OCI-LY7 (cell line): ENCODE results near the gene SH2D3C. TPM values are rescaled to one million over a fixed set of nuclear protein-coding genes. Genes with fewer than 3 reads are reported as not detected.

Source experiments
- BruUV-seq: library from RNA; stranded (reverse); fragments of 400-500 nt; replicated peaks from 2 replicates; lab custom pipeline; 2021; lab: Mats Ljungman, UMichigan
- CTCF ChIA-PET: fragments of 300-600 bp; sonication (Branson Sonifier 250); formaldehyde crosslinking; loops from one replicate; lab custom pipeline; 2022; ENCODE audit warnings: antibody characterized with exemption; ENCODE audit not compliant: unreplicated experiment; lab: Charles Lee
- POLR2A ChIA-PET: fragments of 300-600 bp; sonication (Branson Sonifier 250); formaldehyde crosslinking; loops from one replicate; lab custom pipeline; 2022; ENCODE audit warnings: antibody characterized with exemption; lab: Charles Lee
- DNase-seq: peaks from one replicate; pipeline ENCODE4 v3.0.0-alpha.2; 2015; ENCODE audit warnings: low spot score
- H2AFZ ChIP-seq: fragments of 200-600 bp; sonication (generic), shearing (Covaris generic); 2 replicates; pipeline ENCODE4 v1.6.1; 2014; ENCODE audit warnings: mild to moderate bottlenecking, antibody characterized with exemption, low read length, moderate library complexity
- H3K27ac ChIP-seq: fragments of 200-600 bp; sonication (generic); 2 replicates; pipeline ENCODE4 v1.5.1; 2014; ENCODE audit warnings: mixed run types, low read depth, mild to moderate bottlenecking, moderate library complexity, low read length, inconsistent platforms; ENCODE audit not compliant: poor library complexity, severe bottlenecking
- H3K36me3 ChIP-seq: fragments of 200-600 bp; sonication (generic); 2 replicates; pipeline ENCODE4 v1.6.1; 2014; ENCODE audit warnings: mild to moderate bottlenecking, antibody characterized with exemption, low read length, moderate library complexity, mixed read lengths; ENCODE audit not compliant: insufficient read depth
- H3K4me1 ChIP-seq: fragments of 200-600 bp; sonication (generic); 2 replicates; pipeline ENCODE4 v1.5.1; 2014; ENCODE audit warnings: mild to moderate bottlenecking, low read length; ENCODE audit not compliant: insufficient read depth, poor library complexity, severe bottlenecking
- H3K4me2 ChIP-seq: fragments of 200-600 bp; sonication (generic); 2 replicates; pipeline ENCODE4 v1.6.1; 2014; ENCODE audit warnings: mild to moderate bottlenecking, low read length
- H3K4me3 ChIP-seq: fragments of 200-600 bp; sonication (generic); 2 replicates; pipeline ENCODE4 v1.5.1; 2014; ENCODE audit warnings: mild to moderate bottlenecking, low read depth, low read length; ENCODE audit not compliant: poor library complexity, severe bottlenecking
- H3K79me2 ChIP-seq: fragments of 200-600 bp; sonication (generic); 2 replicates; pipeline ENCODE4 v1.6.1; 2016; ENCODE audit warnings: low read depth, mild to moderate bottlenecking, low read length, moderate library complexity, mixed read lengths; ENCODE audit not compliant: insufficient read depth
- H3K9me2 ChIP-seq: fragments of 200-600 bp; sonication (generic); 2 replicates; pipeline ENCODE4 v1.6.1; 2016; ENCODE audit warnings: mild to moderate bottlenecking, low read length, mixed read lengths; ENCODE audit not compliant: insufficient read depth
- H3K9me3 ChIP-seq: fragments of 200-600 bp; sonication (generic); 2 replicates; pipeline ENCODE4 v1.6.1; 2014; ENCODE audit warnings: mild to moderate bottlenecking, mixed run types, low read length, mixed read lengths
- H4K20me1 ChIP-seq: fragments of 200-600 bp; sonication (generic); 2 replicates; pipeline ENCODE4 v1.6.1; 2014; ENCODE audit warnings: mild to moderate bottlenecking, antibody characterized with exemption, low read length, moderate library complexity, mixed read lengths; ENCODE audit not compliant: insufficient read depth
- EZH2phosphoT487 ChIP-seq: fragments of 200-600 bp; sonication (generic); IDR thresholded peaks from 2 replicates; pipeline ENCODE4 v1.6.1; 2018; ENCODE audit warnings: low read depth, borderline replicate concordance, mild to moderate bottlenecking, mixed run types, antibody characterized with exemption, low read length, moderate library complexity, mixed read lengths
- intact Hi-C: fragments of 100-400 bp; cut with micrococcal nuclease; formaldehyde crosslinking; loops from one replicate; pipeline ENCODE4 v1.10.0; 2022; ENCODE audit not compliant: unreplicated experiment
- microRNA-seq: library from miRNA; unstranded; fragments of <30 nt; microRNA quantifications from one replicate; pipeline ENCODE4 v1.2.0, GENCODE V29; 2022; ENCODE audit warnings: borderline replicate concordance
- total RNA-seq, 2 experiments: library from RNA; depleted of rRNA in 1 of 2; stranded (reverse); fragments of >200 nt in 1 of 2; shearing (Covaris generic) in 1 of 2; gene quantifications; 2 replicates each; pipeline ENCODE4 v1.2.3, GENCODE V29; 2014 to 2022
- TF ChIP-seq, protein P1 (sequence below): fragments of 200-600 bp; sonication (generic); conservative IDR thresholded peaks from 2 replicates; pipeline ENCODE4 v1.5.1; 2014; ENCODE audit warnings: mild to moderate bottlenecking, antibody characterized with exemption, low read length, moderate library complexity, mixed read lengths

SH2D3C gene
- total RNA-seq, 2 experiments from 2014 or later, result 40.0 to 45.7 TPM

DNA sequence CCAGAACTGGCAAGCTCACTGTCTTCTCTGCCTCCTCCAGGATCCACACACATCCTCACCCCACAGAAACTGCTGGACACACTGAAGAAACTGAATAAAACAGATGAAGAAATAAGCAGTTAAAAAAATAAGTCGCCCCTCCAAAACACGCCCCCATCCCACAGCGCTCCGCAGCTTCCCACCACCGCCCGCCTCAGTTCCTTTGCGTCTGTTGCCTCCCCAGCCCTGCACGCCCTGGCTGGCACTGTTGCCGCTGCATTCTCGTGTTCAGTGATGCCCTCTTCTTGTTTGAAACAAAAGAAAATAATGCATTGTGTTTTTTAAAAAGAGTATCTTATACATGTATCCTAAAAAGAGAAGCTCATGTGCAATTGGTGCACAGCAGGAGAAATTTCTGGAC lies 87.7 kb downstream of the SH2D3C start:
- H3K4me1 ChIP-seq, result no peaks in the 10 kb centered on the region
- H3K79me2 ChIP-seq, result no peaks in the 10 kb centered on the region
- no peak overlapping the region for H3K4me3 ChIP-seq
- H3K27ac ChIP-seq, result no peak overlapping the region
- CTCF ChIA-PET, result no interaction called here
- no peak for TF ChIP-seq EZH2phosphoT487
- TF ChIP-seq, protein P1, sequence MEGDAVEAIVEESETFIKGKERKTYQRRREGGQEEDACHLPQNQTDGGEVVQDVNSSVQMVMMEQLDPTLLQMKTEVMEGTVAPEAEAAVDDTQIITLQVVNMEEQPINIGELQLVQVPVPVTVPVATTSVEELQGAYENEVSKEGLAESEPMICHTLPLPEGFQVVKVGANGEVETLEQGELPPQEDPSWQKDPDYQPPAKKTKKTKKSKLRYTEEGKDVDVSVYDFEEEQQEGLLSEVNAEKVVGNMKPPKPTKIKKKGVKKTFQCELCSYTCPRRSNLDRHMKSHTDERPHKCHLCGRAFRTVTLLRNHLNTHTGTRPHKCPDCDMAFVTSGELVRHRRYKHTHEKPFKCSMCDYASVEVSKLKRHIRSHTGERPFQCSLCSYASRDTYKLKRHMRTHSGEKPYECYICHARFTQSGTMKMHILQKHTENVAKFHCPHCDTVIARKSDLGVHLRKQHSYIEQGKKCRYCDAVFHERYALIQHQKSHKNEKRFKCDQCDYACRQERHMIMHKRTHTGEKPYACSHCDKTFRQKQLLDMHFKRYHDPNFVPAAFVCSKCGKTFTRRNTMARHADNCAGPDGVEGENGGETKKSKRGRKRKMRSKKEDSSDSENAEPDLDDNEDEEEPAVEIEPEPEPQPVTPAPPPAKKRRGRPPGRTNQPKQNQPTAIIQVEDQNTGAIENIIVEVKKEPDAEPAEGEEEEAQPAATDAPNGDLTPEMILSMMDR, result no peak
- no peak overlapping the region for H2AFZ ChIP-seq
- no peak overlapping the region for H3K4me2 ChIP-seq
- no peaks in the 10 kb centered on the region for H4K20me1 ChIP-seq
- no peaks in the 10 kb centered on the region for H3K9me2 ChIP-seq
- intact Hi-C loops, result no loop called here
- no peaks in the 10 kb centered on the region for H3K36me3 ChIP-seq
- no peaks in the 10 kb centered on the region for H3K9me3 ChIP-seq
- POLR2A ChIA-PET, result interaction anchor here (0.6 kb wide), 1 partner anchor 326 kb away, joined by 4 read pairs; no protein-coding TSS in a partner anchor
- DNase-seq, result no peak
- BruUV-seq, result no TSS peak

DNA sequence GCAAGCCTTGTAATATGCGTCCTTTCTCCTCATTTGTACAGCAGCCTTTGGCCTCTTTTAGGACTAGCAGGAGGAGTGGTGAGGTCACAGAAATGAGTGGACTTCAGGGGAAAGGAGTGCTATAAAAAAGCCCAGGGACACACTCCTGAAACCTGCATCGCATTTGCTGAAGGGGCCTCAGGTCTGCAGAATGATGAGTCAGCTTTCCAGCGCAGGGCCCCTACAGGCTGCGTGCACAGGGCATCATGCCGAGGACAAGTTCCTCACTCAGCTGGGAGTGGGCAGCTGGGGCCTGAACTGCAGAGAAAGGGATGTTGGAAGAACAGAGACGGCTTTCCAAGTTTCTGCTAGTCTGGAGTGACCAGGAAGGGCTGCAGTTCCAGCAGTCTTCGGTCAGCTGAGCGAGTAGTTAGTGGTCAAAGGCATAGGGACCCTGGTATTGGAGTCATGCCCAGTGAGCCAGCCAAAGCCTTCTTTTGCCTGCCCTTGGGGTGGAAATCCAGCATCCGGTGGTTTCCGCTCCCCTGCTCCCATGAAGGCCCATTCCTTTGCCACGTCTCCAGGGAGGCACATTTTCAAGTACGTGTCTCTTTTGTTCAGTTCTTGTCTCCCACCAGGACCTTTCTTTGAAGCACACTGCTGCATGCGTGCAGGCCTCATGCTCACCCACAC lies 89.0 kb downstream of the SH2D3C start:
- Histone ChIP-seq H3K9me3 (no peaks in the 10 kb centered on the region), H3K79me2 (no peaks in the 10 kb centered on the region), H3K27ac (no peak overlapping the region), H3K4me1 (no peaks in the 10 kb centered on the region), H3K36me3 (no peaks in the 10 kb centered on the region), H3K4me3 (no peak overlapping the region), H4K20me1 (no peaks in the 10 kb centered on the region), H3K4me2 (no peak overlapping the region), H2AFZ (no peak overlapping the region), H3K9me2 (no peaks in the 10 kb centered on the region)
- BruUV-seq, result no TSS peak
- DNase-seq, result no peak
- POLR2A ChIA-PET, result interaction anchor here (0.6 kb wide), 1 partner anchor 258 kb away, joined by 4 read pairs; no protein-coding TSS in a partner anchor
- intact Hi-C loops, result no loop called here
- TF ChIP-seq, protein P1, result no peak
- TF ChIP-seq EZH2phosphoT487, result no peak
- CTCF ChIA-PET, result no interaction called here

Small RNA genes within 50 kb of the gene (microRNA-seq; reads per million reads assigned to microRNA genes)
- gene MIR2861, result not detected
- gene MIR3960, result not detected

Other genes with a start within 250 kb of the SH2D3C start
- 3.7 and 4.1 TPM in 2 replicates for gene STXBP1, start 166.4 kb downstream of the SH2D3C start, total RNA-seq (2014; rRNA removed; shearing (Covaris generic))
- 20.4 and 22.1 TPM in 2 replicates for gene STXBP1, start 166.4 kb downstream of the SH2D3C start, total RNA-seq (2022)
- 0.22 TPM in 1 of 2 replicates, not detected in the other for gene CFAP157, start 71.7 kb downstream of the SH2D3C start, total RNA-seq (2014; rRNA removed; shearing (Covaris generic))
- gene CFAP157, start 71.7 kb downstream of the SH2D3C start, total RNA-seq (2022), result 0.13 TPM in 1 of 2 replicates, not detected in the other
- gene PTRH1, start 63.0 kb downstream of the SH2D3C start, total RNA-seq (2014; rRNA removed; shearing (Covaris generic)), result 11.1 and 12.4 TPM in 2 replicates
- gene PTRH1, start 63.0 kb downstream of the SH2D3C start, total RNA-seq (2022), result 8.9 and 10.2 TPM in 2 replicates
- not detected in 2 replicates for gene TTC16, start 62.6 kb downstream of the SH2D3C start, total RNA-seq (2014; rRNA removed; shearing (Covaris generic))
- gene TTC16, start 62.6 kb downstream of the SH2D3C start, total RNA-seq (2022), result not detected in 2 replicates
- gene TOR2A, start 43.4 kb downstream of the SH2D3C start, total RNA-seq (2014; rRNA removed; shearing (Covaris generic)), result 8.9 and 13.9 TPM in 2 replicates
- gene TOR2A, start 43.4 kb downstream of the SH2D3C start, total RNA-seq (2022), result 17.9 and 21.6 TPM in 2 replicates
- 69.8 and 80.0 TPM in 2 replicates for gene CDK9, start 7.4 kb upstream of the SH2D3C start, total RNA-seq (2014; rRNA removed; shearing (Covaris generic))
- gene CDK9, start 7.4 kb upstream of the SH2D3C start, total RNA-seq (2022), result 123 and 136 TPM in 2 replicates
- gene FPGS, start 24.2 kb upstream of the SH2D3C start, total RNA-seq (2014; rRNA removed; shearing (Covaris generic)), result 136 and 147 TPM in 2 replicates
- 132 and 165 TPM in 2 replicates for gene FPGS, start 24.2 kb upstream of the SH2D3C start, total RNA-seq (2022)
- not detected in 2 replicates for gene ENG, start 76.0 kb upstream of the SH2D3C start, total RNA-seq (2014; rRNA removed; shearing (Covaris generic))
- not detected in 2 replicates for gene ENG, start 76.0 kb upstream of the SH2D3C start, total RNA-seq (2022)
- gene AK1, start 99.0 kb upstream of the SH2D3C start, total RNA-seq (2014; rRNA removed; shearing (Covaris generic)), result 10.7 and 19.5 TPM in 2 replicates
- gene AK1, start 99.0 kb upstream of the SH2D3C start, total RNA-seq (2022), result 21.6 and 22.6 TPM in 2 replicates
- 38.8 and 43.7 TPM in 2 replicates for gene ST6GALNAC6, start 120.9 kb upstream of the SH2D3C start, total RNA-seq (2014; rRNA removed; shearing (Covaris generic))
- 51.3 and 52.7 TPM in 2 replicates for gene ST6GALNAC6, start 120.9 kb upstream of the SH2D3C start, total RNA-seq (2022)
- 112 and 180 TPM in 2 replicates for gene ST6GALNAC4, start 138.4 kb upstream of the SH2D3C start, total RNA-seq (2014; rRNA removed; shearing (Covaris generic))
- 118 and 125 TPM in 2 replicates for gene ST6GALNAC4, start 138.4 kb upstream of the SH2D3C start, total RNA-seq (2022)
- 0.59 and 0.95 TPM in 2 replicates for gene PIP5KL1, start 152.1 kb upstream of the SH2D3C start, total RNA-seq (2014; rRNA removed; shearing (Covaris generic))
- gene PIP5KL1, start 152.1 kb upstream of the SH2D3C start, total RNA-seq (2022), result 4.4 and 4.6 TPM in 2 replicates
- gene DPM2, start 159.2 kb upstream of the SH2D3C start, total RNA-seq (2014; rRNA removed; shearing (Covaris generic)), result 31.6 and 49.7 TPM in 2 replicates
- gene DPM2, start 159.2 kb upstream of the SH2D3C start, total RNA-seq (2022), result 47.7 and 50.7 TPM in 2 replicates
- gene EEIG1, start 202.3 kb upstream of the SH2D3C start, total RNA-seq (2014; rRNA removed; shearing (Covaris generic)), result 25.8 and 34.7 TPM in 2 replicates
- gene EEIG1, start 202.3 kb upstream of the SH2D3C start, total RNA-seq (2022), result 60.1 and 69.1 TPM in 2 replicates